Type B pancreatic cell (in vitro differentiated cells): ENCODE results near the gene TBC1D32. TPM values are rescaled to one million over a fixed set of nuclear protein-coding genes. Genes with fewer than 3 reads are reported as not detected.

Experiments
- DNase-seq: peaks from one replicate; pipeline ENCODE4 v3.0.0; 2021; ENCODE audit warnings: mixed read lengths; ENCODE audit not compliant: unreplicated experiment; ENCODE audit errors: extremely low spot score
- H3K27ac Mint-ChIP-seq: 2 replicates; pipeline ENCODE4 v1.8.0; 2021; ENCODE audit warnings: mild to moderate bottlenecking, mixed read lengths
- H3K27me3 Mint-ChIP-seq: 2 replicates; pipeline ENCODE4 v1.8.0; 2021; ENCODE audit warnings: mixed read lengths
- H3K36me3 Mint-ChIP-seq: 2 replicates; pipeline ENCODE4 v1.8.0; 2021; ENCODE audit warnings: mixed read lengths
- H3K4me1 Mint-ChIP-seq: one replicate; pipeline ENCODE4 v1.8.0; 2021; ENCODE audit warnings: mixed read lengths; ENCODE audit not compliant: unreplicated experiment
- H3K4me3 Mint-ChIP-seq: 2 replicates; pipeline ENCODE4 v1.8.0; 2021; ENCODE audit warnings: mild to moderate bottlenecking, mixed read lengths
- H3K9me3 Mint-ChIP-seq: 2 replicates; pipeline ENCODE4 v1.8.0; 2021; ENCODE audit warnings: mixed read lengths
- CTCF ChIP-seq: fragments of 200-600 bp; sonication (generic); conservative IDR thresholded peaks from 2 replicates; pipeline ENCODE4 v1.5.0; 2021; ENCODE audit warnings: antibody characterized with exemption, mild to moderate bottlenecking
- total RNA-seq: library from RNA; stranded (reverse); gene quantifications from 2 replicates; pipeline ENCODE4 v1.2.1, GENCODE V29; 2021; ENCODE audit warnings: low replicate concordance

The TBC1D32 gene
- total RNA-seq, 1 donor from 2014 or later = 12.4 TPM

GRCh38 chr6:121160276-121160675 lies 174.0 kb downstream of the TBC1D32 start:
- Mint-ChIP-seq H3K36me3 (peaks cover 27% of the 10 kb centered on the region), H3K4me3 (no peak overlapping the region), H3K9me3 (peaks cover 8% of the 10 kb centered on the region), H3K27me3 (no peaks in the 10 kb centered on the region), H3K27ac (no peak overlapping the region), H3K4me1 (no peaks in the 10 kb centered on the region)
- no peak for TF ChIP-seq CTCF
- no peak for DNase-seq

GRCh38 chr6:121158891-121159290 lies 175.4 kb downstream of the TBC1D32 start:
- H3K27me3 Mint-ChIP-seq = no peaks in the 10 kb centered on the region
- H3K27ac Mint-ChIP-seq = no peak overlapping the region
- TF ChIP-seq CTCF = no peak
- H3K4me3 Mint-ChIP-seq = no peak overlapping the region
- no peak for DNase-seq
- peaks cover 34% of the 10 kb centered on the region for H3K36me3 Mint-ChIP-seq
- peaks cover 8% of the 10 kb centered on the region for H3K9me3 Mint-ChIP-seq
- no peaks in the 10 kb centered on the region for H3K4me1 Mint-ChIP-seq

- H3K27ac Mint-ChIP-seq = no peak overlapping the region
- H3K36me3 Mint-ChIP-seq = peaks cover 34% of the 10 kb centered on the region
- no peaks in the 10 kb centered on the region for H3K27me3 Mint-ChIP-seq
- peaks cover 8% of the 10 kb centered on the region for H3K9me3 Mint-ChIP-seq
- no peak for TF ChIP-seq CTCF
- no peak for DNase-seq
- H3K4me1 Mint-ChIP-seq = no peaks in the 10 kb centered on the region
- H3K4me3 Mint-ChIP-seq = no peak overlapping the region
Measured at GRCh38 chr6:121158438-121158837, 175.8 kb downstream of the TBC1D32 start.

- peaks cover 8% of the 10 kb centered on the region for H3K9me3 Mint-ChIP-seq
- H3K27me3 Mint-ChIP-seq = no peaks in the 10 kb centered on the region
Measured at GRCh38 chr6:121157906-121158305, 176.4 kb downstream of the TBC1D32 start.

GRCh38 chr6:121143476-121143875 lies 190.8 kb downstream of the TBC1D32 start:
- no peaks in the 10 kb centered on the region for H3K4me1 Mint-ChIP-seq

More at GRCh38 chr6:121157906-121158305, 176.4 kb downstream of the TBC1D32 start:
- Mint-ChIP-seq H3K27ac (no peak overlapping the region), H3K4me1 (no peaks in the 10 kb centered on the region), H3K4me3 (no peak overlapping the region), H3K36me3 (peaks cover 38% of the 10 kb centered on the region)
- no peak for TF ChIP-seq CTCF
- DNase-seq = no peak

More at GRCh38 chr6:121143476-121143875, 190.8 kb downstream of the TBC1D32 start:
- TF ChIP-seq CTCF = no peak
- DNase-seq = no peak
- no peaks in the 10 kb centered on the region for H3K9me3 Mint-ChIP-seq
- H3K4me3 Mint-ChIP-seq = no peak overlapping the region
- H3K27me3 Mint-ChIP-seq = no peaks in the 10 kb centered on the region
- H3K36me3 Mint-ChIP-seq = peaks cover 5% of the 10 kb centered on the region
- H3K27ac Mint-ChIP-seq = no peak overlapping the region
